IPS-NIHi7 (cell line): ENCODE results near the gene PVALEF.
"Not testable (repeated sequence)": the region's sequence is repeated elsewhere in the genome, so short reads cannot be mapped to it uniquely, and the experiment has no call there.

ENCODE experiments used
- DNase-seq: peaks from one replicate; pipeline ENCODE4 v3.0.0; 2012; ENCODE audit warnings: mixed read lengths; ENCODE audit errors: extremely low spot score

The PVALEF gene

DNA sequence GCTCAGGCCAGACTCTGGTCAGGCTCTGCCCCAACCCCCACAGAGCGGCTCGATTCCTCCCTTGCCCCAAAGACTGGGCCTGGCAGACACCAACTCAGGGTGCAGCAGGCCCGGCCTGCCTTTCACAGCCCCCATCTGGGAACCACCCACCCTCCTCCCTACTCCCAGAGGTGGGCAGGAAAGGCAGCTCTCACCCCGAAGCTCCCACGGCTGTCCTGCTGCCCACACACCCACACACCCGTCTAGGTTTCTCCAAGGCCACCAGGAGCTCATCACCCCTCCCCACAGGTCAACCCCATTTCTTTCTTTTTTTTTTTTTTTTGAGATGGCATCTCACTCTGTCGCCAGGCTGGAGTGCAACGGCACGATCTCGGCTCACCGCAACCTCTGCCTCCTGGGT is 53.7 kb downstream of the PVALEF start:
- no peak for DNase-seq

DNA sequence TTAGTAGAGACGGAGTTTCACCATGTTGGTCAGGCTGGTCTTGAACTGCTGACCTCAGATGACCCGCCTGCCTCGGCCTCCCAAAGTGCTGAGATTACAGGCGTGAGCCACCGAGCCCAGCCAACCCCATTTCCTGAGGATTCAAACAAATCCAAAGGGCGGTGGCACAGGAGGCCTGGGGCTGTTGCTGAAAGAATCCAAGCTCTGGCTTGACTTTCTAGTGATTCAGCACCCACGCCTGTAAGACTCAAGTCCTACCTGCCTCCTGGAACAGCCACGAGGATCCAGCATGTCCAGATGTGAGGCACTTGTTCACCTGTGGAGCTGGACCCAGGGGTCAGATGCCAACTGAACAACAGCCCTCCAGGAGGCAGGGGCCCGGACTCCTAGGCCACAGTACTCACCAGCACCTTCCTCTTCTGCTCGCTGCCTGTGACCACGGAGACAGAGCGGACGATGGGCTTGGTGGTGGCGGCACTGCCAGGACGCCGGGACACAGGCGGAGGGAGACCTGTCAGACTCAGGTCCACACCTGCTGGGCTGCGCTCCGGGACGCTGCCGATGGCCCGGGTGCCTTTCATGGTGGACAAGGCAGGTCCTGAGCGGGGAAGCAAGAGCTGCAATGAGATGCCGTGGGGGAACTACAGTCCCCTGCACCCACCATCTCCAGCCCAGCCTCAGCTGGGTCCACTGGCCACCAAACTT is 54.3 kb downstream of the PVALEF start:
- DNase-seq: no peak

DNA sequence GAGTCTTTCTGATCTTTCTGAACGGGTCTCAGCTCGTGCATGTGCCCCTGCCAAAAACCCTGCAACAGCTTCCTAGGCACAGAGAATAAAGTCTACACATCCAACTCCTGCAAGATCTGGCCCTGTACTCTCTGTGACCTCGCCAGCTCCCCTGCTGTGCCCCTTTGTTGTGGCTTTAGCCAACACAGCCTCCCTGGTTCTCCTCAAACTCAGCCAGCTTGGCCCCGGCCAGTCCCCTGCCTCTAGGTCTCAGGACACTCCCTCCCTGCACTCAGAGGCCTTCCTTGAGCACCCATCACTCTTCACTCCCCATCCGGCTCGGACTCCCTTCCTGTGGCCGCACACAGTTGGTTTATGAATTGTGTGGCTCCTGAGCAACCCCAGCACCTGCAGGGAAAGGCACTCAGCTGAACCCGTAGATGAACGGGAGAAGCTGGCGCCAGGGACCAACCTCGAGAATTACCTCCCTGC is 56.1 kb downstream of the PVALEF start:
- DNase-seq: peak; percentile 40

DNA sequence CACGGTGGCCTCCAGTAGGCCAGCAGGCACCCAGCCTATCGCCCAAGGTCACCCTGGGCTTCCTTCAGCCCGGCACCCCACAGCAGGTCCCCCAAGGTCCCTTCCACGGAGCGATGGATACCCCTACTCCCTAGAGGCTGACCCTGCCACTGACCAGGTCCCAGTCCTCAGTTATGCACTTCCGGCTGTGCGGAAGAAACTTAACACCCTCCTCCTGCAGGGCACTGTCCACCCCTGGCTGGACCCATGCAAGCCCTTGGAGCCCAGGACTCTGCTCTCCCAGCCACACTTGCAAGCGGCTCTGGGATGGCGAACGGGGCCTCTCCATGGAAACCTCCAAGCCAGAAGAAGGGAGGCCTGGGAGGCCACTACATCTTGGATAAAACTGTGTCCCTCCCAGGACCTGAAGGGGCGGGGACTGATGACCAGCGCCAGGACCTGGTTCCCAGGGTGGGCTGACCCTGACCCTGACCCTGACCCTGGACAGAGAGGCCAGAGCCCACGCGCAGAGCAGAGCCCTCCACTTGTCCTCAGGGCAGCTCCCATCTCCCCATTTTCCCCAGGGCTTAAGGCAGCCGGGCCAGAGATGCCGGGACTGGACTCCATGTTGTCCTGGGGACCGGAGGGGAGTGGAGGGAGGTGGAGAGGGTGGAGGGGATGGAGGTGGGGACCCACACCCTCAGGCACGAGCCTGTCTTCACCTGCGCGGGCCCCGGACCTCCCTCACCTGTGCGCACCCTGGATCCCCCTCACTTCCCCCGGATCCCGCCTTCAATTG is 56.7 kb downstream of the PVALEF start:
- DNase-seq: no peak

DNA sequence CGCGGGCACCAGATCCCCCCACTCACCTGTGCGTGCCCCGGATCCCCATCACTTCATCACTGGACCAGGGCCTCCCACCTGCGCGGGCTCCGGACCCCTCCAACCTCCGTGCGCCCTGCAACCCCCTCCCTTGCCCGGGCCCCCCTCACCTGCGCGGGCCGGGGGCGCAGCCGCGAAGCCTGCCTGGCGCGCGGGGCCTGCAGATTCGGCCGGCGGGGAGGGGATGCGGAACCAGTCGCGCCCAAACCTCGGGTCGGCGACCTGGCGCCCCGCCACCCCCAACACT is 57.3 kb downstream of the PVALEF start:
- no peak for DNase-seq

DNA sequence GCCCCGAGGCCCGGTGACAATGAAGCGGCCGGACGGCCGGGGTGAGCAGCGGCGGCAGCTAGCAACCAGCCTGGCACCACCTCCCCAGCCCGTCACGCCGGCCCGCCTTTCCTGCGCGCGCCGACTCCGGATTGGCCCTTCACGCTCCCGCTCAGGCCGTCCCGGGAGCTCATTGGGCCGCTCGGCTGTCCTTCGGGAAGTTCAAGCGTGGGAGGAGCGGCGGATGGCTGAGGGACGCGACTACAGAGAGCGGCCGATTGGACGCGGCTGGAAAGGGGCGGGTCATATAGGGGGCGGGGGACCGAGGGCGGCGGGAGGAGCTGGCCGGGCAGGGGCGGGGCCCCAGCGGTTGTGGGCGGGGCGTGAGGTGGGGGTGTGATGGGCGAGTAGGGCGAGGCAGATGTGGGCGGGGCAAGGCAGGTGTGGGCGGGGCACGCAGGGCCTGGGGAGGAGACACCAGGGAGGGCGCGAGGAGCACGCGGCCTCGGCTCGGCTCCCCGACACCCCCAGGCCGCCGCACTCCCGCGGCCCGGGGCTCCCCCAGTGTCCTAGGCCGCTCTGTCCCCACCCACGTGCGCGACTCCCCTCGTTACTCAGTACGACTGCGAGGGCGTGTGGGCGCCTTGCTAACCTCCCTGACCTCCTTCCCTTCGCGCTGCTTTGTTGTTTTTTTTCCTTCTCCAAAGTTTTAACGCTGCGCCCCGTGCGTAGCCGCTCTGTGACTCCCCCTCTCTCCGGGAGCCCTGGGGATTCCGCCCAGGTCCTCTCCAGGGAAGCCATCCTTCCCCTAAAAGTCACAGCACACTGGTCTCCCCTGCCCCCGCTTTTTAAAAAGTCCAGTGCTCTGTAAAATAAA is 57.8 kb downstream of the PVALEF start, which contains the start of gene CEP131:
TSS of gene CEP131 (minus strand) at position 60 of the 856 bp plus-strand sequence. CDS start 2,909 bp downstream, outside the sequence.
- DNase-seq: peak; percentile 100

DNA sequence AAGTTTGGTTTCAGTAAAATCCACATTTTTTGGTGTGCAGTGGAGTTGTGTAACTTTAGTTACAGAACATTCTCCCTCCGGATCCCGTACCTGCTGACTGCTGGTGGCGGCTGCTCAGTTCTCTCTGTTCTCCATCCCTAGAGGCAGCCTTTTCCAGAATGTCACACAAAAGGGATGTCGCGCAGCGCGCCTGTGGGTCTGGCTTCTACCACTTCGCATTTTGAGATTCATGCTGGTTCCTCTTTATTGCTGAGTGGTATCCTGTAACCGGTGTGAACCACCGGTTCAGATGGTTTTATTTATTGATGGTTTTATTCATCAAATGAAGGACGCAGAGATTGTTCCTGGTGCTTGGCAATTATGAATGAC is 58.4 kb downstream of the PVALEF start:
- no peak for DNase-seq

DNA sequence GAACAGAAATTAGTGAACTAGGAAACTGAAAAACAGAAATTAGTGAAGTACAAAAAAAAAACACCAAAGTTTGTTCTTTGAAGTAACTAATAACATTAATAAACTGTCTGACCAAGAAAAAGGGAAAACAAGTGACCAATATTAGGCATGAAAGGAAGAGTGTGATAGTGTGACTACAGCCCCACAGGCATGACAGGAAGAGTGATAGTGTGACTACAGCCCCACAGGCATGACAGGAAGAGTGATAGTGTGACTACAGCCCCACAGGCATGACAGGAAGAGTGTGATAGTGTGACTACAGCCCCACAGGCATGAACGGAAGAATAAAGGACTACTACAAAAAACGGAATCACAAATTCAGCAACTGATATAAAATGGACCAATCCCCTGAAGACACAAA is 62.3 kb downstream of the PVALEF start:
- not testable (repeated sequence) for DNase-seq

DNA sequence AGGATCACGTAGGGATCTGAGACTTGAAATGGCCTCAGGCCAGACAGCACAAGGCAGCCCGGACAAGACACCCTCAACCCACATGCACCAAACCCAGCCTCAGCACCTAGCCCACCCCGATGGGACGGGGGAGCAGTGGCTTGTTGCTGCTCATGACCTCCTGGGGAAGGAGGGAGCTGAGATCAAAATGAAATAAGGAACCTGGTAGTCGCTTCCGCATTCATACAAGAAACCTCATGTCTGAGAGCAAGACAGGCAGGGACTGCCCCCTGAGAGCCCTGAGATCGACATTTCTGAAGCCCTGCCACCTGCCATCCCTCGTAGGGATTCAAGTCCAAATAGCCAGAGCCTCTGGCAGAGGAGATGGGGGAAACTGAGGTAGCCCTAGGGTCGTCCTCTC is 63.1 kb downstream of the PVALEF start:
- DNase-seq: no peak

DNA sequence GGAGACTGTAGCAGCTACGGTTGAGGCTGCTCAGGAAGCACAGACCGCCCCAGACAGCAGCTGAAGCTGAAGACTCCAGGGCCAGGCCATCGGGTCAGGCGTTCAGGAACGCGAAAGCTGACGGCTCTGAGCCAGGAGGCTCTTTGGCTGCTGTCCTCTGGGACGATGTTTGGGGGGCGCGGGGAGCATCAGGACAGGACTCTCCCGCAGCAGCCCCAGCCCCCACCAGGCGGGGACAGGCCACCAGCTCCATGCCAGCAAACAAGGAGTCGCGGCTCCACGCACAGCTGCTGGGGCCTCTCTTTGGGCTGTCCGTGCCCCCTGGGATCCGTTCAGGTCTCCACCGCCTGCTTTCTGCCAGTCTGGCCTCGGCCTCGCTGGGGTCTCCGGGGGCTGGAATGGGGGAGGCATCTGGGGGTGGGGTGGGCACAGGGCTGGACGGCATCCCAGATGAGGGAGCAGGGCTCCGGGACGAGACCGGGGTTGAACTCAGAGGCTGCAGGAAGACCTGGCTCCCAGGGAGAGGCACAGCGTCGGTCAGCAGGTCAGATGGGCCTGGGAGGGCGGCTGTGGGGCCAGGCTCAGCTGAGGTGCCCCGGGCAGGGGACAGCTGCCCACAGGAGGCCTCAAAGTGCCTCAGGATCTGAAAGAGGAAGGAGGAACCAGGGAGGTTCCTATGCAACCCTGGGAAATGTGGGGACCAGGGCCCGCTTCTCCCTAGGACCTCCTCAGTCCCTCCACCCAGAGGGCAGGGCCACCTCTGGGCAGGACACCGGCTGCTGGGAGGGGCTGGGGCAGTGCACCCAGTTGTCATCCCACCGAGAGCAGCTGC is 63.7 kb downstream of the PVALEF start:
- DNase-seq: no peak

DNA sequence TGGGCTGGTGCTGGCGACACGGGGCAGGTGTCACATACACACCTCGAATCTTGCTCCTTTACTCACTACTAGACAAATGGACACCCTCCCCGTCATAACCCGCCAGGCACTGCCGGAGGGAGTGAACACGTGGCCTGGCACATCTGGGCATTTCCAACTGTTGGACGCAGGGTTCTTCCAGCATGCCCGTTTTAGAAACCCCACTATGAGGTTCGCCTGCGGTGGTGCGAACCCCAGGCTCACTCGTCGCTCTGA is 64.3 kb downstream of the PVALEF start:
- DNase-seq: no peak

DNA sequence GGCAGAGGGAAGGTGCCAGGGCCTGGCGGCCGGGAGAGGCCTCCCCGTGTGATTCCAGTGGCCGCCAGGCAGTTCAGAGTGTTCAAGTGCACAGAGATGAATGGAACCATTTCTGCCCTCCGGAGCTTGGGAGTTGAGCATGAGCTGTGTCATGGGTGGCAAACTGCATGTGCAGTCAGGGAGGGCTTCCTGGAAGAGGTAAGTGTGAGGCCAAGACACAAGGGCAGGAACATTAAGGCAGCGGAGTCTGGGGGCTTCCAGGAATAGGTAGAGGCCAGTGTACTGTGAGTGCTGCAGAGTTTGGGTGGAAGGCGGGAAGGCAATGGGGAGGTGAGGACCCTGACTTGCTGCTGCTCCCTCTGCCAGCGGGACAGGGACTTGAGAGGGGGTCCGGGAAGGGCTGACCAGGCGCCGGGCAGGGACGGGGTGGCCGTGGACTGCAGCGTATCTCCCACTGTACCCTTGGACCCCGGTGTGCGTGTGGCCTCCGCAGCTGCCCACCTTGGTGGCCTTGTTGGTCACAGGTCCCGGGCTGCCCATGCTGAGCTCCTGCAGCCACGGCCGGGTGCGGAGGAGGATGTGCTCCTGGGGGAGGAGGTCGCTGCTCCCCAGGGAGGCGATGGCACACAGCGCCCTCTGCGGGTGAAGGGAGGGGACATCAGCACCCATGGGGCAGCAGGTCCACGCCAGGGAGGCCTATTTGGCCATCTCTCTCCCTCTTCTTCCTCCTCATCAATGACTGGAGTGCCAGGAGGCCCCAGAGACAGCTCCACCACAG is 64.9 kb downstream of the PVALEF start:
- peak; percentile 67 for DNase-seq

DNA sequence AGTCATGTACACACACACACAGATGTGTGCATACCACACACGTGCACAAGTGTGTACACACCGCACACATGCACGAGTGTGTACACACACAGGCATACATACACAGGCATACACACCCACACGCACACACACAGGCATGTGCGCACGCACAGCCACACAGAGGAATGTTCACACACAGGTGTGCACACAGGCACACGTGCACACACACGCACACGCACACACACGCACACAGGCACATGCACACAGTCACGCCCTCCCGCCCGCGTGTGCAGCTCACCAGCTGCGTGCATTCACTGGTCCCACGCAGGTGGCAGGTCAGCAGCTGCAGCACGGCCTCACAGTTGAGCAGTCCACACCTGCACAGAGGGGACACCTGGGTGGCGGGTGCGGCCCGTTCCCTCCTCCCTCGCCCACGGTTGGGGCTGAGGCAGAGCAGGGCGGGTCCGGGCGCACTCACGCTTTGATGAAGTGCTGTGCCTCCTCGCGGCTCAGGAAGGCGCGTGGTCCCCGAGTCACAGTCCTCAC is 65.9 kb downstream of the PVALEF start:
- DNase-seq: no peak

DNA sequence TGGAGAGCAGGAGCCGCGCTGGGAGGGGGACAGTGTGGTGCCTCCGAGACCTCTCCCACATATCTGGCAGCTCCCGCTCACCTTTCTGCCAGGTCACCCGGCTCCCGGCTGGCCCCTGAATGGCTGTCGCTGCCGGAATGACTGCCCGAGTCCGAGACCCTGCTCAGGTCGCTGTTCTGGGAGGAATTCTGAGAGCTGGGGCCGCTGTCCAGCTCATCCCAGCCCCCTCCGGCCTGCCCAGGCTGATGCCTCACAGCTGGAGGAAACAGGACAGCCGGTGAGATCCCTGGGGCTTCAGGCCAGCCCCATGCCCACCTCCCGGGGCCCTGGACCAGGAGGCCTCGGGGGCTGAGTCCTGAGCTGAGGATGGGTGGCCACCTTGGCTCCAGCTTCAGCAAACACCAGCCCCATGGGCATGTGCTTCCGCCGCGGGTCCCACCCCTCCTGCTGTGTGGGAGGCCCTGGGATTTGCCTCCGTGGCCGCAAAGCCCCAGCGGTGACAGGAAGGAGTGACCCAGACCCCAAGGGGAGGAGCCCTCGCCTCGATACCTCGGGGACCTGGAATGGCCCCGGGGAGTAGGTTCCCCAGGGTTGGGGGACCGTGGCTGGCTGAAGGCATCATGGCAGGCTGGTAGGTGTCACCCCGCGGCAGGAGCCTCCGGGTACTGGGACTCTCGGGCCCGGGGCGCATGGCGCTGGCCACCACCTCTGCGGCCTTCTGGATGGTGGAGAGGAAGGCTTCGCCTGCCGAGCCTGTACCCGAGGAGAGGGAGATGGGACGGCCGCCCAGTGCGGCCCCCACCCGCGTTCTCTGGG is 66.7 kb downstream of the PVALEF start:
- no peak for DNase-seq
